Measurements from ENCODE around the gene RNF214. TPM values are rescaled to one million over a fixed set of nuclear protein-coding genes. Genes with fewer than 3 reads are reported as not detected.

The RNF214 gene
- total and polyA plus RNA-seq, 3 donors from 2014 or later: 37.8 to 48.9 (median 44.9) TPM

GRCh38 chr11:117303101-117303500 lies 70.6 kb downstream of the RNF214 start:
- Histone ChIP-seq H3K4me3 (no peak overlapping the region), H3K27ac (no peak overlapping the region), H3K9me3 (no peaks in the 10 kb centered on the region), H3K4me1 (peaks cover 20% of the 10 kb centered on the region), H3K27me3 (no peaks in the 10 kb centered on the region), H3K36me3 (ENCODE audit: low read depth, missing control alignments) (no peaks in the 10 kb centered on the region)
- DNase-seq: no peak
- 68 to 77% methylated on average over 3 to 4 of the region's 4 CpGs for WGBS, 2 donors
- intact Hi-C loops (cut with DNase I; ENCODE audit: low total_unique reads): no loop called here
- no peak for TF ChIP-seq CTCF (IDR thresholded peaks at IDR 0.05)
- TF ChIP-seq POLR2A (IDR thresholded peaks at IDR 0.05): no peak

GRCh38 chr11:117303646-117304315 lies 71.3 kb downstream of the RNF214 start:
- Histone ChIP-seq H3K36me3 (ENCODE audit: low read depth, missing control alignments) (no peaks in the 10 kb centered on the region), H3K4me1 (peaks cover 20% of the 10 kb centered on the region), H3K4me3 (no peak overlapping the region), H3K27ac (no peak overlapping the region), H3K27me3 (no peaks in the 10 kb centered on the region), H3K9me3 (no peaks in the 10 kb centered on the region)
- WGBS, 2 donors: 82 to 91% methylated on average over 5 of the region's 5 CpGs
- TF ChIP-seq POLR2A (IDR thresholded peaks at IDR 0.05): no peak
- TF ChIP-seq CTCF (IDR thresholded peaks at IDR 0.05): no peak
- DNase-seq: no peak
- intact Hi-C loops (cut with DNase I; ENCODE audit: low total_unique reads): no loop called here

- no peak for DNase-seq
- Histone ChIP-seq H3K4me3 (no peak overlapping the region), H3K27me3 (no peaks in the 10 kb centered on the region), H3K36me3 (ENCODE audit: low read depth, missing control alignments) (no peaks in the 10 kb centered on the region), H3K27ac (no peak overlapping the region), H3K4me1 (peaks cover 7% of the 10 kb centered on the region), H3K9me3 (no peaks in the 10 kb centered on the region)
- intact Hi-C loops (cut with DNase I; ENCODE audit: low total_unique reads): no loop called here
- no peak for TF ChIP-seq CTCF (IDR thresholded peaks at IDR 0.05)
- no peak for TF ChIP-seq POLR2A (IDR thresholded peaks at IDR 0.05)
- 81 to 93% methylated on average over 3 of the region's 3 CpGs for WGBS, 2 donors
Measured at GRCh38 chr11:117305145-117305544, 72.7 kb downstream of the RNF214 start.

GRCh38 chr11:117309310-117309709 lies 76.8 kb downstream of the RNF214 start:
- Histone ChIP-seq H3K9me3 (no peaks in the 10 kb centered on the region), H3K4me3 (no peak overlapping the region), H3K4me1 (no peaks in the 10 kb centered on the region), H3K27ac (no peak overlapping the region), H3K27me3 (no peaks in the 10 kb centered on the region), H3K36me3 (ENCODE audit: low read depth, missing control alignments) (no peaks in the 10 kb centered on the region)
- 89 to 95% methylated on average over 7 of the region's 7 CpGs for WGBS, 2 donors
- intact Hi-C loops (cut with DNase I; ENCODE audit: low total_unique reads): no loop called here
- TF ChIP-seq POLR2A (IDR thresholded peaks at IDR 0.05) (no peak), CTCF (IDR thresholded peaks at IDR 0.05) (no peak)
- DNase-seq: no peak

- no peaks in the 10 kb centered on the region for H3K36me3 ChIP-seq (ENCODE audit: low read depth, missing control alignments)
- no peak for TF ChIP-seq POLR2A (IDR thresholded peaks at IDR 0.05)
- no peak for TF ChIP-seq CTCF (IDR thresholded peaks at IDR 0.05)
- H3K27me3 ChIP-seq: no peaks in the 10 kb centered on the region
- intact Hi-C loops (cut with DNase I; ENCODE audit: low total_unique reads): no loop called here
- WGBS, 2 donors: 88 to 91% methylated on average over 5 of the region's 5 CpGs
- no peak overlapping the region for H3K27ac ChIP-seq
- H3K9me3 ChIP-seq: no peaks in the 10 kb centered on the region
- H3K4me3 ChIP-seq: no peak overlapping the region
- H3K4me1 ChIP-seq: peaks cover 20% of the 10 kb centered on the region
- DNase-seq: no peak
Measured at GRCh38 chr11:117313091-117313490, 80.6 kb downstream of the RNF214 start.
